HEK293 (cell line): ENCODE results near the gene PIEZO1.

Experiments used
- REPIN1 ChIP-seq: fragments of 450-650 bp; formaldehyde crosslinking; IDR thresholded peaks from 2 replicates; pipeline ENCODE4 v1.5.1; 2017; ENCODE audit warnings: missing biosample characterization, missing genetic modification characterization, low read depth
- ZNF707 ChIP-seq: fragments of 450-650 bp; formaldehyde crosslinking; IDR thresholded peaks from 2 replicates; pipeline ENCODE4 v1.5.1; 2016; ENCODE audit warnings: missing biosample characterization, missing genetic modification characterization
- TF ChIP-seq, protein P1 (sequence below): fragments of 450-650 bp; formaldehyde crosslinking; IDR thresholded peaks from 2 replicates; pipeline ENCODE4 v1.5.1; 2016; ENCODE audit warnings: missing biosample characterization, missing genetic modification characterization

DNA sequence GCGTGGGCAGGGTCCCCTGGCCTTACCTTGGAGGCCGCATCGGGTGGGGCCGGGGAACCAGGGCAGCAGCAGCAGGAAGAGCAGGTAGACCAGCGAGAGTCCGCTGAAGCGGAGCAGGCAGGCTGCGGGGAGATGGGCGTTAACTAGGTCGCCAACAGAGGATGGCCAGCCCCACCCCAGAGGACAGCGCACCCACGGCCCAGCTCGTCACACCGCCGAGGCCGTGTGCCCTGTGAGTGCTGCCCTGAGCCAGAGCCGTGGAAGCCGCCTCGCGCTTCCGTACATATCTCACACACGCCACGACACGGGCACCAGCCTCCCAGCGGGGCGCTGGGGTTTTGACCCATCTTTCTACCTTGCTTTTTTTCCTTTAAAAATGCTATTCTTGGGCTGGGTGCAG is 35.7 kb downstream of the PIEZO1 start:
- TF ChIP-seq, protein P1, sequence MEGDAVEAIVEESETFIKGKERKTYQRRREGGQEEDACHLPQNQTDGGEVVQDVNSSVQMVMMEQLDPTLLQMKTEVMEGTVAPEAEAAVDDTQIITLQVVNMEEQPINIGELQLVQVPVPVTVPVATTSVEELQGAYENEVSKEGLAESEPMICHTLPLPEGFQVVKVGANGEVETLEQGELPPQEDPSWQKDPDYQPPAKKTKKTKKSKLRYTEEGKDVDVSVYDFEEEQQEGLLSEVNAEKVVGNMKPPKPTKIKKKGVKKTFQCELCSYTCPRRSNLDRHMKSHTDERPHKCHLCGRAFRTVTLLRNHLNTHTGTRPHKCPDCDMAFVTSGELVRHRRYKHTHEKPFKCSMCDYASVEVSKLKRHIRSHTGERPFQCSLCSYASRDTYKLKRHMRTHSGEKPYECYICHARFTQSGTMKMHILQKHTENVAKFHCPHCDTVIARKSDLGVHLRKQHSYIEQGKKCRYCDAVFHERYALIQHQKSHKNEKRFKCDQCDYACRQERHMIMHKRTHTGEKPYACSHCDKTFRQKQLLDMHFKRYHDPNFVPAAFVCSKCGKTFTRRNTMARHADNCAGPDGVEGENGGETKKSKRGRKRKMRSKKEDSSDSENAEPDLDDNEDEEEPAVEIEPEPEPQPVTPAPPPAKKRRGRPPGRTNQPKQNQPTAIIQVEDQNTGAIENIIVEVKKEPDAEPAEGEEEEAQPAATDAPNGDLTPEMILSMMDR (tag by site-specific recombination): no peak
- TF ChIP-seq REPIN1 (tag by site-specific recombination) (no peak), ZNF707 (no peak)
